Esophagus squamous epithelium (tissue), 4 donors: ENCODE measurements around the gene PFDN6.

Source experiments
- POLR2A ChIP-seq, 4 donors: fragments of 450-650 bp; IDR thresholded peaks; one replicate each; pipeline ENCODE4 v1.6.1; 2017; ENCODE audit warnings: antibody characterized with exemption in 4 of 4, mild to moderate bottlenecking in 4 of 4, moderate library complexity in 3 of 4
- TF ChIP-seq, protein P1 (sequence below), 6 experiments: fragments of 450-650 bp in 4 of 6; fragments of 200-600 bp in 2 of 6; sonication (generic) in 2 of 6; IDR thresholded peaks; one replicate each; pipeline ENCODE4 v1.5.1; 2016 to 2019; ENCODE audit warnings: antibody characterized with exemption in 6 of 6, mild to moderate bottlenecking in 4 of 6, moderate library complexity in 4 of 6

DNA sequence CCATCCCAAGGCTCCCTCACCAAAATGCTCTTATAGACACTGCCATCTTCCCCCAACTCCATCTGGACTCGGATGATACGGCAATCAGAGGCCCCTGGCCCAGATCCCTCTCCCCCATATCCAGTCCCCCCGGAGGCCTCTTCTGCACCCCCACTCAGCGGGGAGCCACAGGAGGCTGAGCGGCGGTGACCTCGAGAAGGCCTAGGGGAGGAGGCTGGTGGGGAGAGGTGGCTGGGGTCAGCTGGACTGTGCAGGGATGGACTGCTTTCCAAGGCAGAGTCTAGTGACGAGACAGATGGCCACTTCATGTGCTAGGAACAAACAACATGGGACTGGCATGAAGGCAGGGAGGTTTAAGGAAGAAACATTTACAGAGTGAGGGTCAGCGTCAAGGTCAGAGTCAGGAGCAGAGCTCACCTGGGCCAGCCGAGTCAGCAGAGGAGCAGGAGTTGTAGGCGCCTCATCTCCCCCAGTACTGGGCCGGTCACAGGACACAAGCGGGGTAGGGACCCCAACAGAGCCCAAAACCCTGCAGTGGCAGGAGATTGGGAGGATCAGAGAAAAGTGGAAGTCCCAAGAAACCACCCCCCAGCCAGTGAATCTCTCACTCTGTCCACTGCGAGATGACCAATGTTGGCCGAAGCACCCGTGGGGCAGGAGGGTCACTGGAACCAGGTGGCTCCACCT is 3.7 kb downstream of the PFDN6 start:
- TF ChIP-seq, protein P1, sequence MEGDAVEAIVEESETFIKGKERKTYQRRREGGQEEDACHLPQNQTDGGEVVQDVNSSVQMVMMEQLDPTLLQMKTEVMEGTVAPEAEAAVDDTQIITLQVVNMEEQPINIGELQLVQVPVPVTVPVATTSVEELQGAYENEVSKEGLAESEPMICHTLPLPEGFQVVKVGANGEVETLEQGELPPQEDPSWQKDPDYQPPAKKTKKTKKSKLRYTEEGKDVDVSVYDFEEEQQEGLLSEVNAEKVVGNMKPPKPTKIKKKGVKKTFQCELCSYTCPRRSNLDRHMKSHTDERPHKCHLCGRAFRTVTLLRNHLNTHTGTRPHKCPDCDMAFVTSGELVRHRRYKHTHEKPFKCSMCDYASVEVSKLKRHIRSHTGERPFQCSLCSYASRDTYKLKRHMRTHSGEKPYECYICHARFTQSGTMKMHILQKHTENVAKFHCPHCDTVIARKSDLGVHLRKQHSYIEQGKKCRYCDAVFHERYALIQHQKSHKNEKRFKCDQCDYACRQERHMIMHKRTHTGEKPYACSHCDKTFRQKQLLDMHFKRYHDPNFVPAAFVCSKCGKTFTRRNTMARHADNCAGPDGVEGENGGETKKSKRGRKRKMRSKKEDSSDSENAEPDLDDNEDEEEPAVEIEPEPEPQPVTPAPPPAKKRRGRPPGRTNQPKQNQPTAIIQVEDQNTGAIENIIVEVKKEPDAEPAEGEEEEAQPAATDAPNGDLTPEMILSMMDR (IDR thresholded peaks at IDR 0.05), result no peak
- no peak for TF ChIP-seq POLR2A (IDR thresholded peaks at IDR 0.05)
